Endothelial cell of umbilical vein (primary cell): ENCODE results near the gene SORCS2. TPM values are rescaled to one million over a fixed set of nuclear protein-coding genes. Genes with fewer than 3 reads are reported as not detected.

Experiments used
- BruUV-seq: library from RNA; stranded (reverse); fragments of 400-500 nt; replicated peaks from 2 replicates; lab custom pipeline; 2021; lab: Mats Ljungman, UMichigan
- CTCF ChIA-PET: fragments of 300-600, 350-600 bp; sonication (Branson Sonifier 250); formaldehyde crosslinking; loops from one replicate; lab custom pipeline; 2021; ENCODE audit warnings: antibody characterized with exemption, inconsistent platforms; lab: Charles Lee
- POLR2A ChIA-PET: fragments of 300-600, 350-600 bp; sonication (Branson Sonifier 250); formaldehyde crosslinking; loops from one replicate; lab custom pipeline; 2021; ENCODE audit warnings: antibody characterized with exemption, inconsistent platforms; lab: Charles Lee
- DNase-seq: peaks from one replicate; pipeline ENCODE4 v3.0.0-alpha.2; 2011; ENCODE audit warnings: low read depth, low spot score
- FAIRE-seq: peaks from 2 replicates; lab custom pipeline; 2011; peaks lifted over from hg19 to GRCh38; lab: Jason Lieb, UNC
- H2AFZ ChIP-seq: 2 replicates; pipeline ENCODE4 v1.6.0; 2012; ENCODE audit warnings: low read depth, low read length, control low read depth, inconsistent platforms
- H3K27ac ChIP-seq: 2 replicates; pipeline ENCODE4 v1.5.1; 2011; ENCODE audit warnings: low read depth, mild to moderate bottlenecking, control low read depth, low read length, moderate library complexity; ENCODE audit not compliant: insufficient read depth
- H3K27me3 ChIP-seq, 2 experiments: 2 replicates each; pipeline versions ENCODE4 v1.6.0 to v1.6.1; 2011; ENCODE audit warnings: low read length in 2 of 2, mixed read lengths in 1 of 2; ENCODE audit not compliant: control insufficient read depth in 2 of 2, insufficient read depth in 2 of 2
- H3K36me3 ChIP-seq, 2 experiments: 2 replicates in 1 of 2; 3 replicates in 1 of 2; pipeline ENCODE4 v1.5.1; 2011; ENCODE audit warnings: low read length in 2 of 2, mild to moderate bottlenecking in 1 of 2, moderate library complexity in 1 of 2; ENCODE audit not compliant: control insufficient read depth in 2 of 2, insufficient read depth in 2 of 2; ENCODE audit errors: extremely low read depth in 1 of 2
- H3K4me1 ChIP-seq: 3 replicates; pipeline ENCODE4 v1.5.1; 2011; ENCODE audit warnings: mild to moderate bottlenecking, low read length; ENCODE audit not compliant: control insufficient read depth, insufficient read depth; ENCODE audit errors: extremely low read depth
- H3K4me2 ChIP-seq: 2 replicates; pipeline ENCODE4 v1.6.1; 2011; ENCODE audit warnings: low read length, control low read depth, mixed read lengths; ENCODE audit not compliant: insufficient read depth
- H3K4me3 ChIP-seq, 3 experiments: fragments of 200-600 bp in 1 of 3; sonication (generic), shearing (Covaris generic) in 1 of 3; replicated peaks in 1 of 3; 2 replicates each; pipeline ENCODE4 v1.5.1; 2011 to 2016; ENCODE audit warnings: control low read depth in 3 of 3, low read length in 3 of 3, mild to moderate bottlenecking in 2 of 3, inconsistent platforms in 1 of 3, low read depth in 1 of 3, moderate library complexity in 1 of 3; ENCODE audit not compliant: insufficient read depth in 1 of 3
- H3K79me2 ChIP-seq: 2 replicates; pipeline ENCODE4 v1.6.0; 2012; ENCODE audit warnings: low read length, inconsistent platforms; ENCODE audit not compliant: control insufficient read depth, insufficient read depth
- H3K9ac ChIP-seq: replicated peaks from 2 replicates; pipeline ENCODE3; 2011; ENCODE audit warnings: low read length, control low read depth; ENCODE audit not compliant: insufficient read depth; ENCODE audit errors: extremely low read depth
- H3K9me1 ChIP-seq: replicated peaks from 3 replicates; pipeline ENCODE4 v1.6.0; 2011; ENCODE audit warnings: mild to moderate bottlenecking, low read length; ENCODE audit not compliant: control insufficient read depth, insufficient read depth; ENCODE audit errors: extremely low read depth
- H3K9me3 ChIP-seq: replicated peaks from 2 replicates; pipeline ENCODE4 v1.5.1; 2012; ENCODE audit warnings: low read length, inconsistent platforms; ENCODE audit not compliant: control insufficient read depth, insufficient read depth
- H4K20me1 ChIP-seq: replicated peaks from 2 replicates; pipeline ENCODE3; 2011; ENCODE audit warnings: mild to moderate bottlenecking, low read length; ENCODE audit not compliant: control insufficient read depth, insufficient read depth; ENCODE audit errors: extremely low read depth
- EZH2 ChIP-seq: IDR thresholded peaks from 2 replicates; pipeline ENCODE4 v1.6.1; 2012; ENCODE audit warnings: borderline replicate concordance, low read depth, mild to moderate bottlenecking, moderate library complexity, low read length, inconsistent platforms; ENCODE audit not compliant: severe bottlenecking
- FOS ChIP-seq: IDR thresholded peaks from 2 replicates; pipeline ENCODE4 v1.6.1; 2011; ENCODE audit warnings: mild to moderate bottlenecking, low read length, moderate library complexity, borderline replicate concordance; ENCODE audit not compliant: insufficient read depth
- GATA2 ChIP-seq: IDR thresholded peaks from 2 replicates; pipeline ENCODE4 v1.7.0; 2011; ENCODE audit warnings: low read depth, mild to moderate bottlenecking, moderate library complexity, mixed read lengths, low read length; ENCODE audit not compliant: insufficient read length, insufficient read depth
- JUN ChIP-seq: IDR thresholded peaks from 2 replicates; pipeline ENCODE4 v1.6.1; 2011; ENCODE audit warnings: borderline replicate concordance, low read depth; ENCODE audit not compliant: insufficient read length, insufficient read depth
- MAX ChIP-seq: IDR thresholded peaks from 2 replicates; pipeline ENCODE4 v1.6.1; 2011; ENCODE audit not compliant: insufficient read depth, insufficient read length
- MYC ChIP-seq: IDR thresholded peaks from one replicate; pipeline ENCODE4 v1.6.1; 2011; ENCODE audit warnings: mild to moderate bottlenecking, low read depth, low read length
- POLR2A ChIP-seq: IDR thresholded peaks from 2 replicates; pipeline ENCODE4 v1.6.1; 2012; ENCODE audit warnings: low read depth, mild to moderate bottlenecking, control low read depth, low read length
- POLR2AphosphoS5 ChIP-seq: IDR thresholded peaks from 2 replicates; pipeline ENCODE4 v1.6.1; 2012; ENCODE audit warnings: low read depth, mild to moderate bottlenecking, control low read depth, low read length, moderate library complexity; ENCODE audit not compliant: insufficient read depth
- dilution Hi-C: fragments of 300-500 bp; cut with MboI; formaldehyde crosslinking; loops from one replicate; pipeline ENCODE4 v1.15.0; 2019; ENCODE audit warnings: low sequenced_read_pairs; ENCODE audit not compliant: extremely low pct_ligation_motif_present
- intact Hi-C: fragments of 100-400 bp; cut with micrococcal nuclease; formaldehyde crosslinking; loops from one replicate; pipeline ENCODE4 v1.10.0; 2022
- polyA plus RNA-seq, 4 experiments: library from polyadenylated mRNA; depleted of rRNA in 3 of 4; stranded (reverse) in 3 of 4; unstranded in 1 of 4; fragments of >200 nt; gene quantifications; 2 replicates each; pipeline versions ENCODE4 v1.2.1 to v1.2.3, GENCODE V29; 2011 to 2012; ENCODE audit warnings: missing spikeins in 1 of 4
- total RNA-seq: library from RNA; stranded (reverse); gene quantifications from 2 replicates; pipeline ENCODE4 v1.2.3, GENCODE V29; 2021
- TF ChIP-seq, protein P1 (sequence below), 2 donors: IDR thresholded peaks; 1 replicate in 1 of 2; 2 replicates in 1 of 2; pipeline ENCODE4 v1.5.1; 2011; ENCODE audit warnings: low read length in 2 of 2, mild to moderate bottlenecking in 2 of 2, moderate library complexity in 2 of 2, control low read depth in 1 of 2, inconsistent platforms in 1 of 2, low read depth in 1 of 2; ENCODE audit not compliant: insufficient read depth in 1 of 2; ENCODE audit errors: extremely low read depth in 1 of 2

The SORCS2 gene
- total and polyA plus RNA-seq, 2 donors (not counting 3 experiments of a cell fraction or from before 2014, with no cell fraction given), result not detected

- intact Hi-C loops, result no loop called here
- no peak for FAIRE-seq
Measured at GRCh38 chr4:7306986-7307385, 114.6 kb downstream of the SORCS2 start.

DNA sequence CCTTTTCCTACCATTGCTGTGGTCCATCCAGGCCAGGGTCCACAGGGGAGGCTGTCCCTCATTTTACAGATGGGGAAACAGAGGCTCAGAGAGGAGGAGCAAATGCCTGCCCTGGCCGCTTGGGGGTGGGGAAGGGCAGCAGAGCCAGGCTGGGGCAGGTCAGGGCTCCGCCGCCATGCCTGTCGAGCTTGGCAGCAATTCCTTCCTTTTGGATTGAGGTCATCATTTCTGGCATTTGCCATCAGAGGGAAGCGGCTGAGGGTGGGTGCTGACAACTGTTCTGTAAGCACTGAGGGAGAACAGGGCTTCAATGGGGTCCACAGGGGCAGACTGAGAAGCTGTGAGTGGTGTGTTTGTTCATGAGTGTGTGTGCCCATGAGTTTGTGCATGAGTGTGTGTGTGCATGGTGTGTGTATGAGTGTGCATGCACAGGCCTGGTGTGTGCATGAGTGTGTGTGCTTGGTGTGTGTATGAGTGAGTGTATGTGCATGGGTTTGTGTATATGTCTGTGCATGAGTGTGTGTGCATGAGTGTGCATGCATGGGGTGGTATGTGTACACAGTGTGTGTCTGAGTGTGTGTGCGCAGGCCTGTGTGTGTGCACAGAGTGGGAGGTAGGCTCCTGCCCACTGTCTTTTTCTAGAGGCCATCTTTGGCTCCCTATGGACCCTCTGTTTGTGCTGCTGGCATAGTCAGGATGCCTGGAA is 115.2 kb downstream of the SORCS2 start:
- FAIRE-seq (no peak), DNase-seq (no peak)
- H2AFZ ChIP-seq, result no peak overlapping the region
- no peak overlapping the region for H3K4me2 ChIP-seq
- no peaks in the 10 kb centered on the region for H3K9me3 ChIP-seq
- no peak overlapping the region for H3K4me3 ChIP-seq
- H3K27ac ChIP-seq, result no peak overlapping the region
- no peaks in the 10 kb centered on the region for H3K9me1 ChIP-seq
- H3K79me2 ChIP-seq, result no peaks in the 10 kb centered on the region
- BruUV-seq, result no TSS peak
- CTCF ChIA-PET, result no interaction called here
- TF ChIP-seq, protein P1, sequence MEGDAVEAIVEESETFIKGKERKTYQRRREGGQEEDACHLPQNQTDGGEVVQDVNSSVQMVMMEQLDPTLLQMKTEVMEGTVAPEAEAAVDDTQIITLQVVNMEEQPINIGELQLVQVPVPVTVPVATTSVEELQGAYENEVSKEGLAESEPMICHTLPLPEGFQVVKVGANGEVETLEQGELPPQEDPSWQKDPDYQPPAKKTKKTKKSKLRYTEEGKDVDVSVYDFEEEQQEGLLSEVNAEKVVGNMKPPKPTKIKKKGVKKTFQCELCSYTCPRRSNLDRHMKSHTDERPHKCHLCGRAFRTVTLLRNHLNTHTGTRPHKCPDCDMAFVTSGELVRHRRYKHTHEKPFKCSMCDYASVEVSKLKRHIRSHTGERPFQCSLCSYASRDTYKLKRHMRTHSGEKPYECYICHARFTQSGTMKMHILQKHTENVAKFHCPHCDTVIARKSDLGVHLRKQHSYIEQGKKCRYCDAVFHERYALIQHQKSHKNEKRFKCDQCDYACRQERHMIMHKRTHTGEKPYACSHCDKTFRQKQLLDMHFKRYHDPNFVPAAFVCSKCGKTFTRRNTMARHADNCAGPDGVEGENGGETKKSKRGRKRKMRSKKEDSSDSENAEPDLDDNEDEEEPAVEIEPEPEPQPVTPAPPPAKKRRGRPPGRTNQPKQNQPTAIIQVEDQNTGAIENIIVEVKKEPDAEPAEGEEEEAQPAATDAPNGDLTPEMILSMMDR (IDR thresholded peaks at IDR 0.05; ENCODE audit: extremely low read depth in 1 of 2, insufficient read depth in 1 of 2, low read depth in 1 of 2, low read length in 2 of 2), result no peak
- TF ChIP-seq EZH2 (no peak), MYC (no peak), MAX (no peak), POLR2A (no peak), FOS (no peak), GATA2 (no peak), POLR2AphosphoS5 (no peak), JUN (no peak)
- H3K36me3 ChIP-seq, result no peaks in the 10 kb centered on the region
- H3K27me3 ChIP-seq, result no peaks in the 10 kb centered on the region
- H3K9ac ChIP-seq, result no peak overlapping the region
- intact Hi-C loops (no loop called here), dilution Hi-C loops (no loop called here)
- POLR2A ChIA-PET, result no interaction called here
- H4K20me1 ChIP-seq, result no peaks in the 10 kb centered on the region
- no peaks in the 10 kb centered on the region for H3K4me1 ChIP-seq

More at GRCh38 chr4:7306986-7307385, 114.6 kb downstream of the SORCS2 start:
- Histone ChIP-seq H3K27me3 (no peaks in the 10 kb centered on the region), H3K9me1 (no peaks in the 10 kb centered on the region), H3K27ac (no peak overlapping the region), H3K9ac (no peak overlapping the region), H3K4me2 (no peak overlapping the region), H3K36me3 (no peaks in the 10 kb centered on the region), H3K4me3 (no peak overlapping the region), H2AFZ (no peak overlapping the region), H3K4me1 (no peaks in the 10 kb centered on the region), H4K20me1 (no peaks in the 10 kb centered on the region), H3K9me3 (no peaks in the 10 kb centered on the region), H3K79me2 (no peaks in the 10 kb centered on the region)
- dilution Hi-C loops, result no loop called here
- CTCF ChIA-PET, result no interaction called here
- no TSS peak for BruUV-seq
- POLR2A ChIA-PET, result no interaction called here
- TF ChIP-seq FOS (no peak), GATA2 (no peak), JUN (no peak), MYC (no peak)
- no peak for DNase-seq
